Adrenal gland (tissue), 12 donors: ENCODE results near the gene ADH5. TPM values are rescaled to one million over a fixed set of nuclear protein-coding genes. Genes with fewer than 3 reads are reported as not detected.

Experiments
- DNase-seq, 7 donors: peaks; one replicate each; pipeline ENCODE4 v3.0.0-alpha.2; 2019 to 2020
- H3K27ac ChIP-seq, 5 donors: fragments of 200-600 bp; sonication (generic) in 4 of 5; 1 replicate in 3 of 5; 2 replicates in 2 of 5; pipeline versions ENCODE4 v1.5.1 to v1.8.0; 2016 to 2020; ENCODE audit warnings: mild to moderate bottlenecking in 1 of 5
- H3K27me3 ChIP-seq: fragments of 200-600 bp; 2 replicates; pipeline ENCODE4 v1.8.0; 2021
- H3K36me3 ChIP-seq, 2 donors: fragments of 200-600 bp; replicated peaks in 1 of 2; 1 replicate in 1 of 2; 2 replicates in 1 of 2; pipeline versions ENCODE4 v1.5.1 to v1.8.0; 2018 to 2022
- H3K4me1 ChIP-seq, 2 donors: fragments of 200-600 bp; replicated peaks in 1 of 2; 1 replicate in 1 of 2; 2 replicates in 1 of 2; pipeline versions ENCODE4 v1.5.1 to v1.8.0; 2018 to 2021
- H3K4me3 ChIP-seq, 4 donors: fragments of 200-600 bp; sonication (generic) in 3 of 4; one replicate each; pipeline ENCODE4 v1.5.1; 2016 to 2018
- H3K9me3 ChIP-seq, 3 donors: fragments of 200-600 bp; sonication (generic) in 1 of 3; replicated peaks in 1 of 3; 1 replicate in 2 of 3; 2 replicates in 1 of 3; pipeline versions ENCODE4 v1.5.1 to v1.8.0; 2016 to 2021
- POLR2A ChIP-seq, 2 donors: fragments of 450-650 bp; IDR thresholded peaks; one replicate each; pipeline ENCODE4 v1.6.1; 2017; ENCODE audit warnings: antibody characterized with exemption in 2 of 2, mild to moderate bottlenecking in 2 of 2, moderate library complexity in 1 of 2
- WGBS, 4 donors: extraction: QIAGEN DNeasy Blood & Tissue Kit in 2 of 4; methylation state at CpG; one replicate each; pipeline versions ENCODE4 v1.1.5 to v1.1.7; 2013 to 2017; 5-methylcytosine and 5-hydroxymethylcytosine counted together
- intact Hi-C, 2 donors: fragments of 100-400 bp; cut with DNase I; formaldehyde crosslinking; loops; one replicate each; pipeline versions ENCODE4 v1.14.1 to v1.15.0; 2022 to 2023
- polyA plus RNA-seq, 3 donors: library from polyadenylated mRNA; stranded (reverse); fragments of 200-250 nt in 2 of 3; fragments of 350-450 nt in 1 of 3; fragmentation: Illumina TruSeq in 1 of 3; extraction: RNeasy Lipid Tissue Mini Kit (QIAGEN cat#74804) in 1 of 3; gene quantifications; one replicate each; pipeline ENCODE4 v1.2.3, GENCODE V29; 2013 to 2014
- total RNA-seq, 9 donors: library from RNA; depleted of rRNA in 4 of 9; stranded (reverse); fragments of >200 nt in 4 of 9; fragments of 120-200 nt in 1 of 9; fragmentation: NEBNext Ultra II Directional in 1 of 9; extraction: Animal tissue kit (Norgen Biotek cat#: 25700) in 1 of 9; gene quantifications; one replicate each; pipeline versions ENCODE4 v1.1.0 to v1.2.4, GENCODE V29; 2013 to 2023
- TF ChIP-seq, protein P1 (sequence below), 6 experiments: fragments of 450-650 bp in 4 of 6; fragments of 200-600 bp in 2 of 6; sonication (generic) in 1 of 6; IDR thresholded peaks; 1 replicate in 5 of 6; 2 replicates in 1 of 6; pipeline versions ENCODE4 v1.5.1 to v1.8.0; 2016 to 2021; ENCODE audit warnings: antibody characterized with exemption in 6 of 6, mild to moderate bottlenecking in 2 of 6, moderate library complexity in 1 of 6
- donor health status: healthy with polysubstance abuse.
- donor health status: Bipolar disorder and iron deficiency.
- donor health status: DM: yes; HTN: yes; CAD: no.
- donor health status: DM: no; HTN: no; CAD: no.
- donor health status: DM: no; HTN: no; CAD: no.
- donor health status: DM: yes; HTN: yes; CAD: no.

Gene ADH5
- total and polyA plus RNA-seq, 12 donors: 50.1 to 145 (median 104) TPM

DNA sequence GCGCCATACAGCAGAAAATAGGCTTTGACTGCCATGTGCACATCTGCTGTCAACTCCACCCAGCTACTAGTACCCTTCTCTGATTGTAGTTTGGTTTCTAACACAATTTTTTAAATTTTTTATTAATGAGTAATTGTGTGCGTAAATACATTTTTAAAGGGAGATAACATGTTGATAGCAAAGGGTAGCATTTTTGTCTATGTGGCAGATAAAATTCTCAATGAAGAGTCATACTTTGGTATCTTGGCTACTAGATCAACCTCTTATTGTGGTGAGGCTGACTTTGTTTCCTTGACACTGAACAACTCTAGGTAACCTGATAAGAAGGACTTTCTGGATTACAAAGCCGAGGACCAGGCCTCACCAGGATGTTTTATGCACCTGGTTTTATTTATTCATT, 46.0 kb upstream of the ADH5 start:
- H3K27ac ChIP-seq: no peak overlapping the region
- no peak for DNase-seq
- H3K36me3 ChIP-seq: no peaks in the 10 kb centered on the region
- H3K9me3 ChIP-seq: no peaks in the 10 kb centered on the region
- intact Hi-C loops: loop anchor here in 1 of 2 donors (10.0 kb wide), 1 partner anchor 270 kb away; no protein-coding TSS in a partner anchor
- no peaks in the 10 kb centered on the region for H3K27me3 ChIP-seq
- 61 to 98% (median 92%) methylated on average over 3 of the region's 3 CpGs for WGBS, 4 donors
- TF ChIP-seq, protein P1, sequence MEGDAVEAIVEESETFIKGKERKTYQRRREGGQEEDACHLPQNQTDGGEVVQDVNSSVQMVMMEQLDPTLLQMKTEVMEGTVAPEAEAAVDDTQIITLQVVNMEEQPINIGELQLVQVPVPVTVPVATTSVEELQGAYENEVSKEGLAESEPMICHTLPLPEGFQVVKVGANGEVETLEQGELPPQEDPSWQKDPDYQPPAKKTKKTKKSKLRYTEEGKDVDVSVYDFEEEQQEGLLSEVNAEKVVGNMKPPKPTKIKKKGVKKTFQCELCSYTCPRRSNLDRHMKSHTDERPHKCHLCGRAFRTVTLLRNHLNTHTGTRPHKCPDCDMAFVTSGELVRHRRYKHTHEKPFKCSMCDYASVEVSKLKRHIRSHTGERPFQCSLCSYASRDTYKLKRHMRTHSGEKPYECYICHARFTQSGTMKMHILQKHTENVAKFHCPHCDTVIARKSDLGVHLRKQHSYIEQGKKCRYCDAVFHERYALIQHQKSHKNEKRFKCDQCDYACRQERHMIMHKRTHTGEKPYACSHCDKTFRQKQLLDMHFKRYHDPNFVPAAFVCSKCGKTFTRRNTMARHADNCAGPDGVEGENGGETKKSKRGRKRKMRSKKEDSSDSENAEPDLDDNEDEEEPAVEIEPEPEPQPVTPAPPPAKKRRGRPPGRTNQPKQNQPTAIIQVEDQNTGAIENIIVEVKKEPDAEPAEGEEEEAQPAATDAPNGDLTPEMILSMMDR (IDR thresholded peaks at IDR 0.05): no peak
- TF ChIP-seq POLR2A (IDR thresholded peaks at IDR 0.05): no peak
- H3K4me3 ChIP-seq: no peak overlapping the region
- H3K4me1 ChIP-seq: no peaks in the 10 kb centered on the region

DNA sequence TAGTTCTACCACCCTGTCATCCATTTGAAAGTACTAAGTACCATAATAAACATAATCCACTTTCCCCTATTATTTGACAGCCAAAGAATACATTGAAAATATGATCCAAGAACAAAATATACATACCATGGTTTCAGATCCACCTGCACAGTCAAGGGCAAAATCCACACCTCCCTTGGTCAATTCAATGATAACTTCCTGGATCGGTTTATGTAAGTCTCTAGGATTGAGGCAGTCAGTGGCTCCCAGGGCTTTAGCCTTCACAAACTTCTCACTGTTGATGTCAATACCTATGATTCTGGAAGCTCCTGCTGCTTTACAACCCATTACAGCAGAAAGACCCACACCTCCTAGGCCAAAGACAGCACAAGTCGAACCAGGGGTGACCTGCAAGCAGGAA, 42.8 kb upstream of the ADH5 start:
- intact Hi-C loops: loop anchor here in 1 of 2 donors (10.0 kb wide), 1 partner anchor 273 kb away; no protein-coding TSS in a partner anchor
- Histone ChIP-seq H3K4me3 (no peak overlapping the region), H3K27ac (no peak overlapping the region), H3K27me3 (no peaks in the 10 kb centered on the region), H3K4me1 (no peaks in the 10 kb centered on the region), H3K36me3 (no peaks in the 10 kb centered on the region), H3K9me3 (no peaks in the 10 kb centered on the region)
- TF ChIP-seq, protein P1 (IDR thresholded peaks at IDR 0.05): no peak
- TF ChIP-seq POLR2A (IDR thresholded peaks at IDR 0.05): no peak
- no peak for DNase-seq
- 39 to 76% (median 48%) methylated on average over 2 of the region's 2 CpGs for WGBS, 4 donors

DNA sequence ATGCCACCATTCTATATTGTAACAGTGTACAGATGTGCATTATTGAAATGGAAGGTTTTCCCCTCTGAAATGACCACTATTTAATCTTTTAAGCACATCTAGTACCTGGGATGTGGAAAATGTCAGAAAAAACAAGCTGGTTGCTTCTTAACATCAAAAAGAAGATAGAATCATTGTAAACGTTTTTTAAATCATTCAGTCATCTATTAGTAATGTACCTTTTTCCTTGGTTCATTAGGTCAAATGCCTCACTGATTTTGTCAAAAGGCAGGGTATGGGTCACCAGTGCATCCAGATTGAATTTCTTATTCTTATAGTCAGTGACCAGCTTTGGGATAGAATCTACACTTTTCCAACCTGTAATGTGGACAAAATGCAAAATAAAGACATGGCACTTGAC, 37.8 kb upstream of the ADH5 start:
- intact Hi-C loops: no loop called here
- no peaks in the 10 kb centered on the region for H3K4me1 ChIP-seq

DNA sequence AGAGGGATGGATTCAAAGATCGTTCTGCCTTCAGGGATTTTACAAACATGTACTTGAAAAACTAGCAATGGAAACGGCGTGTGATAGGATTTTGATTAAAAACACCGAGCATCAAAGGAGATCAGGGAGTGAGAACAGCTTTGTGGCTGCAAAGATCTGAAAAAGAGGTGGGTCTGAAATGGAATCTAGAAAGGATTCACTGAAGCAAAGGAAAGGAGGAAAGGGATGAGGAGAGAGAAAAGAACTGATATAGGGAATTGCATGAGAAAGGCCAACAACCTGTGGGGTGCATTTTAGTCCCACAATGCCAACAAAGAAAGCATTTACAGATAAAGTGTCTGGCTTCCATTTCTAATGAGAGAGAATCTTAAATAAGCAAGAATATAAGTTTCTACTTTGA, 32.4 kb upstream of the ADH5 start:
- Histone ChIP-seq H3K27me3 (no peaks in the 10 kb centered on the region), H3K36me3 (no peaks in the 10 kb centered on the region), H3K4me3 (no peak overlapping the region), H3K27ac (no peak overlapping the region), H3K9me3 (no peaks in the 10 kb centered on the region), H3K4me1 (no peaks in the 10 kb centered on the region)
- WGBS, 4 donors: 68 to 81% (median 74%) methylated on average over 4 of the region's 4 CpGs
- TF ChIP-seq POLR2A (IDR thresholded peaks at IDR 0.05): no peak
- TF ChIP-seq, protein P1 (IDR thresholded peaks at IDR 0.05): no peak
- DNase-seq: no peak
- intact Hi-C loops: loop anchor here in 1 of 2 donors (5.0 kb wide), 1 partner anchor 341 kb away; no protein-coding TSS in a partner anchor

More for the DNA sequence above, 37.8 kb upstream of the ADH5 start:
- TF ChIP-seq, protein P1 (IDR thresholded peaks at IDR 0.05): no peak
- TF ChIP-seq POLR2A (IDR thresholded peaks at IDR 0.05): no peak
- 32 to 42% (median 40%) methylated on average over 1 of the region's 1 CpG for WGBS, 4 donors
- Histone ChIP-seq H3K27ac (no peak overlapping the region), H3K4me3 (no peak overlapping the region), H3K27me3 (no peaks in the 10 kb centered on the region), H3K36me3 (no peaks in the 10 kb centered on the region), H3K9me3 (no peaks in the 10 kb centered on the region)
- DNase-seq: no peak
